Right forelimb (tissue), 1 donor: ENCODE results near the gene GRIN1.

Source experiments
- DNase-seq: peaks from one replicate; pipeline ENCODE4 v3.0.0-alpha.2; 2018

GRIN1 gene

DNA sequence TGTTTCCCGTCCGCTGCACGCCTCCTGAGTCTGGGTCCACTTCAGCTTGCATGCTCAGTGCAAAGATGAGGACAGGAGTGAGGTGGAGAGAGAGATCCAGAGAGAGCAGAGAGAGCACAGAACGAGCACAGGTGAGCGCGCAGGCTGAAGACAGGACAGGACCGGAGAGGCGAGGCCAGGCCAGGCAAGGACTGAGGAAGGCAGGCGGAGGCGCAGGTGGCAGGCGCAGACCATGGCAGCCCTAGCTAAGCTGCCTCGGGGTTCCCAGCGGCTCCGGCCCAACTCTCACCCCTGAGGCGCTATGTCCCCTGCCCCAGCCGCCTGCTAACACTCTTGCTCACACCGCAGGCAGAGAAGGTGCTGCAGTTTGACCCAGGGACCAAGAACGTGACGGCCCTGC lies 9.7 kb downstream of the GRIN1 start:
- no peak for DNase-seq

DNA sequence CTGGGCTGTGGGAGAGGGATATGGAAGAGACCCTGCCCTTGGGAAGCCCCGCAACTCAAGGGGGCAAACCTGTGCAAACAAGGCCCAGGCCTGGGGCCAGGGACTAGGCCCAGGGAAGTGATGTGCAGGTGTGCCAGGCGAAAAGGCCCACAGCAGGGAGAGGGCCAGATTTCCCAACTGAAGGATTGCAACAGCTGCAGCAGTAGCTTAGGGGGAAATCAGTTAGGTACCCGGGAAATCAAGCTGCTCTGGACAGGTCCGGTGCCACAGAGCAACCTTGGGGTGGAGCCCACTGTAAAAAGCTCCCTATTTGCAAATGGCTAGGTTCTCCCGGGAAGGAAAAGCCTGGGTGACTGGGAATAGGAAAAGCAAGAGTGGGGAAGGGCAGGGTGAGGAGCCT lies 10.4 kb downstream of the GRIN1 start:
- DNase-seq: no peak

DNA sequence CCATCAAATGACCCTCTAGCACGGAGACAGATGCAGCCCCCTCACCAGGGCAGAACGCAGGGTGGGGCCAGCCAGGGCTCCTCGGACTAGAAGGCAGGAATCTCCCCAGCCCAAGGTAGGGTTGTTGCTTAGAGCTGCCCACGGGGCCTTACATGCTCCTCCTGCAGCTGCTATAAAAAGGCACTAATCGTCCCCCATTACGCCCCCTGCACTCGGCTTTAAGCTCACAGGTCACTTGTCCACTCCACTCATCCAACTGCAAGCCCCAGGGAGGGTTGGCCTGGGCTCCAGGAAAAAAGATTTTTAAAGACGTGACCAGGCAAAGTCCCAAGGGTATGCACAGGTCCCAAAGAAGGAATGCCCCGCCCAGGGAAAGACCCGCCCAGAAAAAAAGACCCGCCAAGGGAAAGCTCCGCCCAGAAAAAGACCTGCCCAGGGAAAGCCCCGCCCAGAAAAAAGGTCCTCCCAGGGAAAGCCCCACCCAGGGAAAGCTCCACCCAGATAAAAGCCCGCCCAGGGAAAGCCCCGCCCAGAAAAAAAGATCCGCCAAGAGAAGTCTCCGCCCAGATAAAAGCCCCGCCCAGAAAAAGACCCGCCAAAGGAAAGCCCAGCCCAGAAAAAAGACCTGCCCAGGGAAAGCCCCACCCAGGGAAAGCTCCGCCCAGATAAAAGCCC lies 11.1 kb downstream of the GRIN1 start:
- no peak for DNase-seq

DNA sequence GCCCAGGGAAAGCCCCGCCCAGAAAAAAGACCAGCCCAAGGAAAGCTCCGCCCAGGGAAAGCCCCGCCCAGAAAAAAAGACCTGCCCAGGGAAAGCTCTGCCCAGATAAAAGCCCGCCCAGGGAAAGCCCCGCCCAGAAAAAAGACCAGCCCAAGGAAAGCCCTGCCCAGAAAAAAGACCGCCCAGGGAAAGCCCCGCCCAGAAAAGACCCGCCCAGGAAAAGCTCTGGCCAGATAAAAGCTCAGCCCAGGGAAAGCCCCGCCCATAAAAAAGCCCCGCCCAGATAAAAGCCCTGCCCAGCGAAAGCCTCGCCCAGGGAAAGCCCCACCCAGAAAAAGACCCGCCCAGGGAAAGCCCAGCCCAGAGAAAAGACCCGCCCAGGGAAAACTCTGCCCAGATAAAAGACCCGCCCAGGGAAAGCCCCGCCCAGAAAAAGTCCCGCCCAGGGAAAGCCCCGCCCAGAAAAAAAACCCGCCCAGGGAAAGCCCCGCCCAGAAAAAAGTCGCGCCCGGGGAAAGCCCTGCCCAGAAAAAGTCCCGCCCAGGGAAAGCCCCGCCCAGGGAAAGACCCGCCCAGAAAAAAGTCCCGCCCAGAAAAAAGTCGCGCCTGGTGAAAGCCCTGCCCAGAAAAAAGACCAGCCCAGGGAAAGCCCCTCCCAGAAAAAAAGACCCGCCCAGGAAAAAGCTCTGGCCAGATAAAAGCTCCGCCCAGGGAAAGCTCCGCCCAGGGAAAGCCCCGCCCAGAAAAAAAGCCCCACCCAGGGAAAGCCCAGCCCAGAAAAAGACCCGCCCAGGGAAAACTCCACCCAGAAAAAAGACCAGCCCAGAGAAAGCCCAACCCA lies 11.9 kb downstream of the GRIN1 start:
- no peak for DNase-seq

DNA sequence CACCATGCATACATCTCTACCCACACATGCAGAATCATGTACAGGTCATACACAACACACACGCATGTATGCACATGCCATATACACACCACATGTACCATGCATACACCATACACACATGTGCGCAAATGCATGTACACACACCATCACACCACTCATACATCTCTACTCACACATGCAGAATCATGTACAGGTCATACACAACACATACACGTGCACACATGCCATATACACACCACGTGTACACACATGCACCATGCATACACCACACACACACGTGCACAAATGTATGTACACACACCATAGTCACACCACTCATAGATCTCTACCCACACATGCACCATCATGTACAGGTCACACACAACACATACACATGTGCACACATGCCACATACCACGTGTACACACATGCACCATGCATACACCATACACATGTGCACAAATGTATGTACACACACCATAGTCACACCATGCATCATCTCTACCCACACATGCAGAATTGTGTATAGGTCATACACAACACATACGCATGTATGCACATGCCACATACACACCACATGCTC lies 14.0 kb downstream of the GRIN1 start:
- DNase-seq: no peak

DNA sequence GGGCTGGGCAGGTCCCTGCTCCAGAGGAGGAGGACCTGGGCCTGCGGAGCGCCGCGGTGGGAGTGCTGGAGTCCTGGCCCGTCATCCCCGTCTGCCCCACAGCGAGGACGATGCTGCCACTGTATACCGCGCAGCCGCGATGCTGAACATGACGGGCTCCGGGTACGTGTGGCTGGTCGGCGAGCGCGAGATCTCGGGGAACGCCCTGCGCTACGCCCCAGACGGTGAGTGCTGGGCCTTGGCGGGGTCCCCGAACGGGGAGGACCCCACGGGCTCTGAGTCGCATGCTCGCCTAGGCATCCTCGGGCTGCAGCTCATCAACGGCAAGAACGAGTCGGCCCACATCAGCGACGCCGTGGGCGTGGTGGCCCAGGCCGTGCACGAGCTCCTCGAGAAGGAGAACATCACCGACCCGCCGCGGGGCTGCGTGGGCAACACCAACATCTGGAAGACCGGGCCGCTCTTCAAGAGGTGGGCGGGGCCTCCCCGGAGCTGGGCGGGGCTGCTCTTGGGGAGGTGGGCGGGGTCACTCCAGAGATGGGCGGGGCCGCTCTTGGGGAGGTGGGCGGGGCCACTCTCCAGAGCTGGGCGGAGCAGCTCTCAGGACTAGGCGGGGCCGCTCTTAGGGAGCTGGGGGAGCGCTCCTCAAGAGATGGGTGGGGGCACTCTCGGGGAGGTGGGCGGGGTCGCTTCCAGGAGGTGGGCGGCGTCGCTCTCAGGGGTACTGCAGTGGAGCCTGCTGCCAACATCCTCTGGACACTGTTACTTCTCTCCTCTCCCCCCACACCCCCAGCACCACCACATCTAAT lies 17.8 kb downstream of the GRIN1 start:
- DNase-seq: no peak

DNA sequence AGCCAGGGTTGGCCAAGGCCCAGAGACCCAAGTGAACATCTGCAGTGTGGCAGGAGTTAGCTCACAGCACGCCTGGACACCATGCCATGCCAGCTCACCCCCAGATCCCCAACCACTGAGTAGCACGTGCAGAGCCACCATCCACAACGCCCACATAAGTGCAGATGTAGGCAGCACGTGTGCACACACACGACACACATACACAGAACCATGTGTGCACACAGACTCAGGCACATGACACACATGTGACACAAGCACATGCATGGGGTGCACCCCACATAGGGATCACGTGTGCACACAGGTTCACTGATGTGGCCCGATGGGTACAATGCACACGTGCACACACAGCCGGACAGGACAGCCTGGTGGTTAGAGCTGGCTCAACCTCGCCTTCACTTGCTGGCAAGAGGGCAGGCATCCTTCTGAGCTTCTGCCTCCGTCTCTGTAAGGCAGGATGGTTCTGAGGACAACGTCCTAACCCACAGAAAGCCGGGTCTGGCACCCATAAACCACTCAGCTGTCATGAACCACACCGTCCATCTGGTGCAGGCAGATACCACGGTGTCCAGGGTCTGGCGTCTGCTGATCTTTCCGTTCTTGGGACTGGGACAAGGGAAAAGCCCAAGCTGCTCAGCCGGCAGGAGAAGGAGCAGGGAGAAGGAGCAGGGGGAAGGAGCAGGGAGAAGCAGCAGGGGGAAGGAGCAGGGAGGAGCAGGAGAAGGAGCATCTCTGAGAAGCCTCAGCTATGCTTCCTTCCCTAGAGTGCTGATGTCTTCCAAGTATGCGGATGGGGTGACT lies 18.9 kb downstream of the GRIN1 start:
- DNase-seq: no peak

DNA sequence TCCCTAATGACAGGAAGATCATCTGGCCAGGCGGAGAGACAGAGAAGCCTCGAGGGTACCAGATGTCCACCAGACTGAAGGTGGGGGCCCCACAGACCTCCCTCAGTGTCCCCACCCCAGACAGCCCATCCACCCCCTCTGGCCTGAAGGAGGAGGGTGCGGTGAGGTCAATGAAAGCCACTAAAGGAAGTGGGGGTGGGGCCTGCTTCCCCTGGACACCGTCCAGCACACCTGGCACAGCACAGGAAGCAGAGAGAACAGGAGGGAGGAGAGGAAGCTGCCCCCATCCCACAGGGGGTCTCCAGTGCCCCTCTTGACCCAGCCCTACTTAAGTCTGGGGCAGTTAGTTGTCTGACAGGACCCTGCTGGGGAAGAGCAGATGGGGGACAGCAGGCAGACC lies 19.7 kb downstream of the GRIN1 start:
- DNase-seq: no peak

DNA sequence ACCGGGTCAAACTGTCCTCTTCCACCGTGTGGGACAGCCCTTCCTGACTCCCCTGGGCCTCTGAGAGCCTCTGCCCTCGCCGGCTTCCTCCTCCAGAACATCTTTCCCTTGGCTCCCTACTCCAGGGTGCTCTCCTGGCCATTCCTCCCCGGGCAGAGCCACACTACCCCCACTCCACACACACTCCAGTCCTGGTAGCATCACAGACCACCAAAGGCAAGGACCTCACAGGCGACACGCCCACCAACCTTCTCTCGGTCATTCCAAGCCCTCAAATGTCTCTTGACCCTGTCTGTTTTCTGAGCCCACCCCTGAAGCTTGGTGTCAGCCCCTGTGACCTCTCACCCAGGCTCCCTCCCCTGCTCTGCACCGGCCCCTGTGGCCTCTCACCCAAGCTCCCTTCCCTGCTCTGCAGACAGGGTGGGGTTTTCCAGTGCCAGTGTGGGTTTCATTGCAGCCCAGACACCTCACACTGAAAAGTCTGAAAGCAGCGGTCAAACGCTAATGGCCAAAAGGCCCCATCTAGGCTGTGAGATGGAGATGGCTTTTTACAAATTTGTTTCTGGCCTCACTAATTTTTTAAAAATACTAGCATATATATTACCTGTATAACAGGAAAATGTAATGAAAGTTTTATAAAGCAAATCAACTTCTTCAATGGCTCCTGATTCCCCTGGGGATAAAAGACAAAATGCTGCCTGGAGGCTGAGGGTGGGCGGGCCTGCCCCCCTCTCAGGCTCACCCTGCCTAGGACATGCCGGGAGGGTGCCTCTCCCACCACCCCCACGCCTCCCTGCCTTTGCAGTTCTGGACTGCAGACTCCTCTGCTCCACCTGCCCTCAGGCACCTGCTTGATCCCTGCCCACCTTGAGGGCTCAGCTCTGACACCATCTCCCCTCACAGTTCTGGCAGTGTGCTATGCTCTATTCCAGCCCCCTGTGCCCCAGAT lies 20.4 kb downstream of the GRIN1 start:
- no peak for DNase-seq

DNA sequence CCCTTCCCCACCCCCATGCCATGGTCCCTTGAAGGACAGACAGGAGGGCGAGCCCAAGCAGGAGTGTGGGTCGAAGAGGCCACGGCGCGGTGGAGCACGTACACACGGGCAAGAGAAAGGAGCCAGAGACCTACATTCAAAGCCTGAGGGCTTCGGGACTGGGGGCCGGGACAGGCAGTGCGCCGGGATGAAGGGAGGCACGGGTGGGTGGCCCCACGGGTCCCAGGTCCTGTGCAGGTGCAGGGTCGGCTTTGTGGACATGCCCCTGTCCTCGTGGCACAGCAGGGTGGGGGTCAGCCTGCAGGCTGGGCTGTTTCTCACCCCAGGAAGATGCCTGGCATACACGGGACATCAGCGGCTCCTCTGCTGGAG lies 21.1 kb downstream of the GRIN1 start:
- DNase-seq: no peak

DNA sequence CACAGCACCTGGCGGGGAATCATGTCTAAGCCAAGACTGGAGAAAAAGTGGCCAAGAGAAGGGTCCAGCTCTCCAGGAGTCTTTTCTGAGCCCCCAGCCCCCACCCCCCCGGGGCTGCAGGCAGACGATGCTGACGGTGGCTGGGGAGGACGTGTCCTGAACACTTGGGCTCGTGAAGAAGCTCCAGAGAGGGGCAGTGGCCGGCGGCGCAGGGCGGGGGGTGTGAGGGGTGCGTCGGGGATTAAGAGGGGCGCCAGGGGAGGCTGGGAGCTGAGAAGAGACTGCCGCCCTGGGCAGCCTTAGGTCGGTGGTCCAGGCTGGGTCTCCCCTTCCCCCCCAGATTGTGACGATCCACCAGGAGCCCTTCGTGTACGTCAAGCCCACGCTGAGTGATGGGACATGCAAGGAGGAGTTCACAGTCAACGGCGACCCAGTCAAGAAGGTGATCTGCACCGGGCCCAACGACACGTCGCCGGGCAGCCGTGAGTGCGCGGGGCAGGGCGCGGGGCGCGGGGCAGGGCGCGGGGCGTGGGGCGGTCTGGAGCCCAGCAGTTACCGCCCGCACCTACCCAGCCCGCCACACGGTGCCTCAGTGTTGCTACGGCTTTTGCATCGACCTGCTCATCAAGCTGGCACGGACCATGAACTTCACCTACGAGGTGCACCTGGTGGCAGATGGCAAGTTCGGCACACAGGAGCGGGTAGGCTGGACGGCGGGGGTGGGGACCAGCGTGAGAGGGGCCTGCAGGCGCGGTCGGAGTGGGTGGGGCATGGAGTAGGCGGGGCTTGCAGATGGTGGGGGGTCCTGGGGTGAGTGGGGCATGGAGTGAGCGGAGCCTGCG lies 22.0 kb downstream of the GRIN1 start:
- DNase-seq: no peak

DNA sequence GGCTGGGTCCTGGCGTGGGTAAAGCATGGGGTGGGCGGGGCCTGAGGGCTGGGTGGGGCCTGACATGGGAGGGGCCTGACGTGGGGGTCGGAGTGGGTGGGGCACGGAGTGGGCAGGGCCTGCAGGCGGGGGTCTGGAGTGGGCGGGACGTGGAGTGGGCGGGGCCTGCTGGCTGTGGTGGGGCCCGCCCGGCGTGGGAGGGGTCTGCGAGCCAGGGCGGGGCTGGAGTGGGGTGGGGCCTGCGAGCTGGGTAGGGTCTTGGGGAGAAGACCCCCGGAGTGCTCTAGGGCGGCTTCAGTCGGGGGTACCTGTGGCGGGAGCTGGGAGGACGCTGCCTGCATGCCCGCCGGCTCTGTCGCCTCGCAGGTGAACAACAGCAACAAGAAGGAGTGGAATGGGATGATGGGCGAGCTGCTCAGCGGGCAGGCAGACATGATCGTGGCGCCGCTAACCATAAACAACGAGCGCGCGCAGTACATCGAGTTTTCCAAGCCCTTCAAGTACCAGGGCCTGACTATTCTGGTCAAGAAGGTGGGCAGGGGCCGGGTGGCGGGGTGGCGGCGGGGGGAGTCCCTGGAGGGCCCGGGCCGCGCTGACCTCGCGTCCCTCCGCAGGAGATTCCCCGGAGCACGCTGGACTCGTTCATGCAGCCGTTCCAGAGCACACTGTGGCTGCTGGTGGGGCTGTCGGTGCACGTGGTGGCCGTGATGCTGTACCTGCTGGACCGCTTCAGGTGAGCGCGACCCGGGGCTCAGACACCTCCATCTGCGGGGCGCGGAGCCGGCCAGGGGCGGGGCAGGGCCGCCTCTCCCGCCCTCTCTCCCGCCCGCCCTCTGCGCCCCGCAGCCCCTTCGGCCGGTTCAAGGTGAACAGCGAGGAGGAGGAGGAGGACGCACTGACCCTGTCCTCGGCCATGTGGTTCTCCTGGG lies 22.9 kb downstream of the GRIN1 start:
- no peak for DNase-seq

DNA sequence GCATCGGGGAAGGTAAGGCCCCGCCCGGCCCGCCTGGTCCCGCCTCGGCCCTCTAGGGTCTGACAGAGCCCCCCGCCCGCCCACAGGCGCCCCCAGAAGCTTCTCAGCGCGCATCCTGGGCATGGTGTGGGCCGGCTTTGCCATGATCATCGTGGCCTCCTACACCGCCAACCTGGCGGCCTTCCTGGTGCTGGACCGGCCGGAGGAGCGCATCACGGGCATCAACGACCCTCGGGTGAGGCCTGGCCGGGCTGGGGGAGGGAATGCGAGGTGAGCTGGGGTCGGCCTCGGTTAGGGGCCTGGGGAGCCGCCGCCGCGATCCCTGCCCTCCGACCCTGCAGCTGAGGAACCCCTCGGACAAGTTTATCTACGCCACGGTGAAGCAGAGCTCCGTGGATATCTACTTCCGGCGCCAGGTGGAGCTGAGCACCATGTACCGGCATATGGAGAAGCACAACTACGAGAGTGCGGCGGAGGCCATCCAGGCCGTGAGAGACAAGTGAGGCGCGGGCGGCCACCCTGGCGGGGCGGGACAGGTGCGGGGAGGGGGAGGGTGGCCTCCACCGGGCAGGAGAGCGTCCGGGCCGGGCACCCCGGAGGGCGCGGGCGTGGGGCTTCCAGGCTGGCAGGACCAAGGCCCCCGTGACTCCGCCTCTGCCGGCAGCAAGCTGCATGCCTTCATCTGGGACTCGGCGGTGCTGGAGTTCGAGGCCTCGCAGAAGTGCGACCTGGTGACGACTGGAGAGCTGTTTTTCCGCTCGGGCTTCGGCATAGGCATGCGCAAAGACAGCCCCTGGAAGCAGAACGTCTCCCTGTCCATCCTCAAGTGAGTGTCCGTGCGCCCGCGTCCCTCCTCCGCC lies 23.8 kb downstream of the GRIN1 start:
- DNase-seq: no peak

DNA sequence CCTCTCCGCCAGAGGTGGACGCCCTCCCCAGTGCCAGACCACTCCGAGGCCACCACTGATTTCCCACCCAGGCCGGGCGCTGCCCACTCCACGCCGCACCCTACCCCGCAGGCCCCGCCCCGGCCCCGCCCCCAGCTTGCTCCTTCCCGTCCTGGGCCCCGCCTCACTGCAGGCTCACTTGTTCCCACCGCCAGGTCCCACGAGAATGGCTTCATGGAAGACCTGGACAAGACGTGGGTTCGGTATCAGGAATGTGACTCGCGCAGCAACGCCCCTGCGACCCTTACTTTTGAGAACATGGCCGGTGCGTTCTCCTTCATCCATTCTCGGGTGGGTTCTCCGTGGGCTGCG lies 24.4 kb downstream of the GRIN1 start:
- DNase-seq: no peak

DNA sequence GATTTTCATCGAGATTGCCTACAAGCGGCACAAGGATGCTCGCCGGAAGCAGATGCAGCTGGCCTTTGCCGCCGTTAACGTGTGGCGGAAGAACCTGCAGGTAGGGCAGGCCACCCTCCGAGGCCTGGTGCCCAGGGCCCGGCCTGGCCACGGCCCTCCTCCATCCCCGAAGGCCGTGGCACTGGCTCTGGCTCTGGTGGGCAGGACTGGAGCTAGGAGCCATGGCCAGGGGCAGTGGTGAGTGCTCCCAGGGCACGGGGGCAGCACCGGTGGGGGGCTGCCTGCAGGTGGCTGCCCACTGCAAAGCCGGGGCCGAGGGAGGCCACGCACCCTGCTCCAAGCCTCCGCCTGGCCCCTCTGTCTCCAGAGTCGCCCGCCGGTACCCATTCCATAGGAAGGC lies 24.9 kb downstream of the GRIN1 start:
- no peak for DNase-seq

DNA sequence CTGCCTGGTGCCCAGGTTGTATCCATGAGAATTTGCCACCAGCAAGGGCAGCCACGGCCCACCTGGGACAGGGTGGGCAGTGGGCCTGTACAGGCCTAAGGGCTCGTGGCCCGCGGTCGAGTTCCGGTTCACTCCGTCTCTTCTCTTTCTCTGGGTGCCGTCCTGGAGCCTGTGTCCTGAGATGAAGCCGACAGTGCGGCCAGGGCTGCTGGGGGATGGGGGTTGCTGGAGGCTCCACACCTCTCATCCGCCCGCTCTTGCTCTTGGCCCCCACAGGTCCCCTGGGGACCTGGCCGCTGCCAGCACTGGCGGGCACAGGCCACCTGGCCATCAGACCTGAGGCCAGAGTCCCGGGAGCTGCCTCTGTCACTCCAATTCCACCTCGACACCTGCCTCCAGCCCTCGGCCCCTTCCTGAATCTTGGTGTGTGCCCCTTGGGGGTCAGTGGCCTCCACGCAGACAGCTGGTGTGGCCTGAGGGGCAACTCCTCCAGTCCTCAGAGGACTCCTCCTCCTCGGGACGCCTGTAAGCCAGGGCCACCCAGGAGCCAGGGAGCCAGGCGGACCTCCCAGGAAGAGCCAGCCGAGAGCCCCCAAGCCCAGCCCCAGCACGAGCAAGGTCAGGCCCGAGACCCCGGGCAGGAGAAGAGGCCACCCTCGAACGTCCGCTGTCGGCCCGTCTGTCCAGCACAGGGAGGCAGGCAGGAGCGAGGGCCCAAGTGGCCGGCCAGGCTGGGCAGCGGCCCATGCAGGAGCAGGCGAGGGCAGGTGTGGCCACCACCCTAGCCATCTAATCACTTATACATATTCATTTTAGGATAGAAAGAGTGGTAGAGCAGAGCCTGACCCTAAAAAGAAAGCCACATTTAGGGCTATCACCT lies 25.7 kb downstream of the GRIN1 start:
- no peak for DNase-seq

DNA sequence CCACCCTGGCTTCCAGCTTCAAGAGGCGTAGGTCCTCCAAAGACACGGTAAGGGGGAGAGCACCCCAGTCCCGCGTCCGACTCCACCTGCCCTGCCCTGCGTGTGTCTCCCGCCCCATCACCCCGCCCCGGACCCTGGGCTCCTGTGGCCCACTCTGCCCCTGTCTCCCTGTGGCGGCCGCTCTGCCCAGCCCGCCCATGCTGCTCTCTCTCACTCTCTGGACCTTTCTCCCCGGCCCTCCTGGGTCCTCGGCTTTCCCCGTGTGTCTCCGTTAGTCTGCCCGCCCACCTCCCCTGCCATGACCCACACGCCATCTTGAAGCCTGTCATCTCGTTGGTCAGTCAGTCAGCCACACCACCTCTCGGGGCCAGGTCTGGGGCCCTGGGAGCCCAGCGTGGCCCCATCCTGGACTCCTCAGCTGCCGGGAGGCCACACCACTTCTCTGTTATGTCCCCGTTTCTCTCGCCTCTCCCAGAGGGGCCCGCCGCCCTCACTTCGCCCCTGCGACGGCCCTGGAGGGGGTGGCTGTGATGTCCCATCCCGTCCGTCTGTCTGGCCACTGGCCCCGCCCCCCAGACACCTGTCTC lies 26.4 kb downstream of the GRIN1 start:
- DNase-seq: no peak
